ENCODE measurements around the gene SCAMP2.

SCAMP2 gene

GRCh38 chr15:74850393-74850792 lies 22.8 kb downstream of the SCAMP2 start:
- no peak for DNase-seq (ENCODE audit: low read depth in 1 of 2, low spot score in 1 of 2)
- TF ChIP-seq JUND (IDR thresholded peaks at IDR 0.05; ENCODE audit: low read depth), result no peak
- in situ Hi-C loops (cut with HindIII; ENCODE audit: low pct_unique_long_range_greater_than_20kb, low sequenced_read_pairs), result no loop called here

GRCh38 chr15:74847432-74847831 lies 25.7 kb downstream of the SCAMP2 start:
- in situ Hi-C loops (cut with HindIII; ENCODE audit: low pct_unique_long_range_greater_than_20kb, low sequenced_read_pairs), result no loop called here
- TF ChIP-seq JUND (IDR thresholded peaks at IDR 0.05; ENCODE audit: low read depth), result no peak
- no peak for DNase-seq (ENCODE audit: low read depth in 1 of 2, low spot score in 1 of 2)

GRCh38 chr15:74845581-74845980 lies 27.6 kb downstream of the SCAMP2 start:
- no peak for TF ChIP-seq JUND (IDR thresholded peaks at IDR 0.05; ENCODE audit: low read depth)
- no peak for DNase-seq (ENCODE audit: low read depth in 1 of 2, low spot score in 1 of 2)
- in situ Hi-C loops (cut with HindIII; ENCODE audit: low pct_unique_long_range_greater_than_20kb, low sequenced_read_pairs), result no loop called here

GRCh38 chr15:74845208-74845568 lies 28.0 kb downstream of the SCAMP2 start:
- no peak for TF ChIP-seq JUND (IDR thresholded peaks at IDR 0.05; ENCODE audit: low read depth)
- in situ Hi-C loops (cut with HindIII; ENCODE audit: low pct_unique_long_range_greater_than_20kb, low sequenced_read_pairs), result no loop called here
- DNase-seq (ENCODE audit: low read depth in 1 of 2, low spot score in 1 of 2), result no peak

- no peak for DNase-seq (ENCODE audit: low read depth in 1 of 2, low spot score in 1 of 2)
- no peak for TF ChIP-seq JUND (IDR thresholded peaks at IDR 0.05; ENCODE audit: low read depth)
- in situ Hi-C loops (cut with HindIII; ENCODE audit: low pct_unique_long_range_greater_than_20kb, low sequenced_read_pairs), result no loop called here
These were observed 28.6 kb downstream of the SCAMP2 start for GRCh38 chr15:74844319-74845207.

GRCh38 chr15:74843891-74844299 lies 29.3 kb downstream of the SCAMP2 start:
- DNase-seq (ENCODE audit: low read depth in 1 of 2, low spot score in 1 of 2), result no peak
- no peak for TF ChIP-seq JUND (IDR thresholded peaks at IDR 0.05; ENCODE audit: low read depth)
- in situ Hi-C loops (cut with HindIII; ENCODE audit: low pct_unique_long_range_greater_than_20kb, low sequenced_read_pairs), result no loop called here

GRCh38 chr15:74843445-74843828 lies 29.7 kb downstream of the SCAMP2 start:
- in situ Hi-C loops (cut with HindIII; ENCODE audit: low pct_unique_long_range_greater_than_20kb, low sequenced_read_pairs), result no loop called here
- DNase-seq (ENCODE audit: low read depth in 1 of 2, low spot score in 1 of 2), result no peak
- TF ChIP-seq JUND (IDR thresholded peaks at IDR 0.05; ENCODE audit: low read depth), result no peak

- DNase-seq (ENCODE audit: low read depth in 1 of 2, low spot score in 1 of 2), result peak; percentile 93 to 97
- TF ChIP-seq JUND (IDR thresholded peaks at IDR 0.05; ENCODE audit: low read depth), result no peak
- in situ Hi-C loops (cut with HindIII; ENCODE audit: low pct_unique_long_range_greater_than_20kb, low sequenced_read_pairs), result no loop called here
These were observed 30.4 kb downstream of the SCAMP2 start, which contains the start of gene ULK3 for GRCh38 chr15:74842581-74843444. Gene ULK3 (minus strand): TSS chr15:74843156. CDS start chr15:74843105, 51 bp downstream.

- no peak for TF ChIP-seq JUND (IDR thresholded peaks at IDR 0.05; ENCODE audit: low read depth)
- in situ Hi-C loops (cut with HindIII; ENCODE audit: low pct_unique_long_range_greater_than_20kb, low sequenced_read_pairs), result no loop called here
- no peak for DNase-seq (ENCODE audit: low read depth in 1 of 2, low spot score in 1 of 2)
These were observed 31.2 kb downstream of the SCAMP2 start for GRCh38 chr15:74841891-74842373.

- TF ChIP-seq JUND (IDR thresholded peaks at IDR 0.05; ENCODE audit: low read depth), result no peak
- no peak for DNase-seq (ENCODE audit: low read depth in 1 of 2, low spot score in 1 of 2)
- in situ Hi-C loops (cut with HindIII; ENCODE audit: low pct_unique_long_range_greater_than_20kb, low sequenced_read_pairs), result no loop called here
These were observed 32.1 kb downstream of the SCAMP2 start for GRCh38 chr15:74840851-74841775.

GRCh38 chr15:74839526-74840395 lies 33.4 kb downstream of the SCAMP2 start:
- in situ Hi-C loops (cut with HindIII; ENCODE audit: low pct_unique_long_range_greater_than_20kb, low sequenced_read_pairs), result no loop called here
- DNase-seq (ENCODE audit: low read depth in 1 of 2, low spot score in 1 of 2), result no peak
- TF ChIP-seq JUND (IDR thresholded peaks at IDR 0.05; ENCODE audit: low read depth), result no peak
